Chondrocyte (in vitro differentiated cells): ENCODE data around the gene SLC11A1. TPM values are rescaled to one million over a fixed set of nuclear protein-coding genes. Genes with fewer than 3 reads are reported as not detected.
A peak's percentile ranks its signal among the peaks of the same experiment; 100 is the strongest.

Source experiments
- DNase-seq: peaks from one replicate; pipeline ENCODE4 v3.0.0; 2021; ENCODE audit warnings: mixed read lengths, low spot score
- H3K27ac Mint-ChIP-seq: one replicate; pipeline ENCODE4 v1.8.0; 2021; ENCODE audit warnings: mild to moderate bottlenecking, moderate library complexity, mixed read lengths; ENCODE audit not compliant: unreplicated experiment
- H3K27me3 Mint-ChIP-seq: 2 replicates; pipeline ENCODE4 v1.8.0; 2021; ENCODE audit warnings: low read depth, mixed read lengths
- H3K36me3 Mint-ChIP-seq: 2 replicates; pipeline ENCODE4 v1.8.0; 2021; ENCODE audit warnings: low read depth, mixed read lengths
- H3K4me1 Mint-ChIP-seq: 2 replicates; pipeline ENCODE4 v1.8.0; 2021; ENCODE audit warnings: low read depth, mild to moderate bottlenecking, mixed read lengths
- H3K4me3 Mint-ChIP-seq: one replicate; pipeline ENCODE4 v1.8.0; 2021; ENCODE audit warnings: mild to moderate bottlenecking, moderate library complexity, mixed read lengths; ENCODE audit not compliant: unreplicated experiment
- H3K9me3 Mint-ChIP-seq: 2 replicates; pipeline ENCODE4 v1.8.0; 2021; ENCODE audit warnings: low read depth, mixed read lengths
- CTCF ChIP-seq: fragments of 200-600 bp; sonication (generic); IDR thresholded peaks from 2 replicates; pipeline ENCODE4 v1.5.0; 2021; ENCODE audit warnings: antibody characterized with exemption, mild to moderate bottlenecking, moderate library complexity
- total RNA-seq: library from RNA; stranded (reverse); gene quantifications from 3 replicates; pipeline ENCODE4 v1.2.1, GENCODE V29; 2021

The SLC11A1 gene
- total RNA-seq, 1 donor from 2014 or later = 0.10 TPM

- no peaks in the 10 kb centered on the region for H3K9me3 Mint-ChIP-seq
- DNase-seq = no peak
- TF ChIP-seq CTCF = no peak
- no peaks in the 10 kb centered on the region for H3K36me3 Mint-ChIP-seq
- H3K27ac Mint-ChIP-seq = peak overlapping the region; percentile 51
- H3K4me3 Mint-ChIP-seq = peak overlapping the region; percentile 65
- H3K4me1 Mint-ChIP-seq = peaks cover 10% of the 10 kb centered on the region
- H3K27me3 Mint-ChIP-seq = no peaks in the 10 kb centered on the region
These were observed 14.5 kb upstream of the SLC11A1 start for GRCh38 chr2:218367415-218368149.

GRCh38 chr2:218368150-218368528 is 13.9 kb upstream of the SLC11A1 start:
- Mint-ChIP-seq H3K4me3 (peak overlapping the region; percentile 65), H3K36me3 (no peaks in the 10 kb centered on the region), H3K27me3 (no peaks in the 10 kb centered on the region), H3K27ac (peak overlapping the region; percentile 51), H3K9me3 (no peaks in the 10 kb centered on the region), H3K4me1 (peaks cover 10% of the 10 kb centered on the region)
- TF ChIP-seq CTCF = no peak
- DNase-seq = no peak

GRCh38 chr2:218368621-218369153 is 13.4 kb upstream of the SLC11A1 start:
- H3K9me3 Mint-ChIP-seq = no peaks in the 10 kb centered on the region
- peak overlapping the region; percentile 35 for H3K4me3 Mint-ChIP-seq
- peaks cover 10% of the 10 kb centered on the region for H3K4me1 Mint-ChIP-seq
- no peak for DNase-seq
- no peak overlapping the region for H3K27ac Mint-ChIP-seq
- H3K27me3 Mint-ChIP-seq = no peaks in the 10 kb centered on the region
- H3K36me3 Mint-ChIP-seq = no peaks in the 10 kb centered on the region
- no peak for TF ChIP-seq CTCF

- Mint-ChIP-seq H3K36me3 (no peaks in the 10 kb centered on the region), H3K9me3 (no peaks in the 10 kb centered on the region), H3K27me3 (no peaks in the 10 kb centered on the region), H3K27ac (no peak overlapping the region), H3K4me3 (no peak overlapping the region), H3K4me1 (peaks cover 10% of the 10 kb centered on the region)
- no peak for TF ChIP-seq CTCF
- no peak for DNase-seq
These were observed 12.7 kb upstream of the SLC11A1 start for GRCh38 chr2:218369330-218369729.

- Mint-ChIP-seq H3K9me3 (no peaks in the 10 kb centered on the region), H3K36me3 (no peaks in the 10 kb centered on the region), H3K27ac (peak overlapping the region; percentile 71), H3K27me3 (no peaks in the 10 kb centered on the region), H3K4me1 (peaks cover 15% of the 10 kb centered on the region), H3K4me3 (no peak overlapping the region)
- TF ChIP-seq CTCF = no peak
- DNase-seq = no peak
These were observed 11.5 kb upstream of the SLC11A1 start for GRCh38 chr2:218370410-218371063.
